Mononuclear cell (primary cell): ENCODE measurements around the gene CYP19A1. TPM values are rescaled to one million over a fixed set of nuclear protein-coding genes. Genes with fewer than 3 reads are reported as not detected.

Experiments
- H3K27me3 ChIP-seq: 2 replicates; pipeline ENCODE4 v1.6.0; 2011; ENCODE audit warnings: low read length, control low read depth; ENCODE audit not compliant: insufficient read depth
- H3K4me1 ChIP-seq: 2 replicates; pipeline ENCODE4 v1.5.1; 2011; ENCODE audit warnings: mild to moderate bottlenecking, low read length, control low read depth; ENCODE audit not compliant: insufficient read depth
- H3K4me3 ChIP-seq: 2 replicates; pipeline ENCODE4 v1.5.1; 2011; ENCODE audit warnings: mild to moderate bottlenecking, low read length, moderate library complexity
- H3K9me3 ChIP-seq: 2 replicates; pipeline ENCODE4 v1.5.1; 2011; ENCODE audit warnings: low read depth, mild to moderate bottlenecking, control low read depth, low read length
- total RNA-seq: library from RNA; depleted of rRNA; stranded (reverse); fragments of >200 nt; gene quantifications from one replicate; pipeline ENCODE4 v1.2.3, GENCODE V29; 2012

The CYP19A1 gene
- total RNA-seq, 1 donor: 0.31 TPM

- H3K4me3 ChIP-seq: no peak overlapping the region
- no peaks in the 10 kb centered on the region for H3K27me3 ChIP-seq
- no peaks in the 10 kb centered on the region for H3K4me1 ChIP-seq
- no peaks in the 10 kb centered on the region for H3K9me3 ChIP-seq
Observed at GRCh38 chr15:51171634-51171932, 166.8 kb downstream of the CYP19A1 start.

GRCh38 chr15:51170882-51171633 is 167.3 kb downstream of the CYP19A1 start:
- Histone ChIP-seq H3K4me1 (no peaks in the 10 kb centered on the region), H3K4me3 (no peak overlapping the region), H3K9me3 (no peaks in the 10 kb centered on the region), H3K27me3 (no peaks in the 10 kb centered on the region)

GRCh38 chr15:51168700-51169099 is 169.7 kb downstream of the CYP19A1 start:
- H3K4me1 ChIP-seq: peaks cover 7% of the 10 kb centered on the region

GRCh38 chr15:51163843-51164242 is 174.6 kb downstream of the CYP19A1 start:
- Histone ChIP-seq H3K4me3 (no peak overlapping the region), H3K9me3 (no peaks in the 10 kb centered on the region), H3K27me3 (no peaks in the 10 kb centered on the region), H3K4me1 (peaks cover 14% of the 10 kb centered on the region)

More at GRCh38 chr15:51168700-51169099, 169.7 kb downstream of the CYP19A1 start:
- H3K27me3 ChIP-seq: no peaks in the 10 kb centered on the region
- no peaks in the 10 kb centered on the region for H3K9me3 ChIP-seq
- H3K4me3 ChIP-seq: no peak overlapping the region

- H3K9me3 ChIP-seq: no peaks in the 10 kb centered on the region
- peaks cover 14% of the 10 kb centered on the region for H3K4me1 ChIP-seq
- H3K4me3 ChIP-seq: no peak overlapping the region
- no peaks in the 10 kb centered on the region for H3K27me3 ChIP-seq
Observed at GRCh38 chr15:51162865-51163762, 175.3 kb downstream of the CYP19A1 start.

GRCh38 chr15:51161491-51162220 is 176.7 kb downstream of the CYP19A1 start:
- Histone ChIP-seq H3K4me1 (peaks cover 14% of the 10 kb centered on the region), H3K4me3 (no peak overlapping the region), H3K9me3 (no peaks in the 10 kb centered on the region)

GRCh38 chr15:51160484-51160883 is 177.9 kb downstream of the CYP19A1 start:
- Histone ChIP-seq H3K27me3 (no peaks in the 10 kb centered on the region), H3K4me3 (no peak overlapping the region)

More at GRCh38 chr15:51161491-51162220, 176.7 kb downstream of the CYP19A1 start:
- H3K27me3 ChIP-seq: no peaks in the 10 kb centered on the region

More at GRCh38 chr15:51160484-51160883, 177.9 kb downstream of the CYP19A1 start:
- Histone ChIP-seq H3K9me3 (no peaks in the 10 kb centered on the region), H3K4me1 (peaks cover 14% of the 10 kb centered on the region)

Other genes with a start within 250 kb of the CYP19A1 start
- gene TNFAIP8L3, start 243.7 kb downstream of the CYP19A1 start, total RNA-seq: 0.31 TPM
- gene GLDN, start 3.1 kb upstream of the CYP19A1 start, total RNA-seq: 0.10 TPM